Tibial nerve (tissue), 3 donors: Measurements from ENCODE around the gene SNX33.
"Not testable (repeated sequence)": the region's sequence is repeated elsewhere in the genome, so short reads cannot be mapped to it uniquely, and the experiment has no call there.

ENCODE experiments used
- CTCF ChIP-seq, 5 experiments: fragments of 200-600 bp in 3 of 5; fragments of 450-650 bp in 2 of 5; sonication (generic) in 3 of 5; IDR thresholded peaks; one replicate each; pipeline ENCODE4 v1.5.1; 2016 to 2019; ENCODE audit warnings: antibody characterized with exemption in 5 of 5, mild to moderate bottlenecking in 3 of 5, moderate library complexity in 2 of 5
- POLR2A ChIP-seq, 2 donors: fragments of 450-650 bp; IDR thresholded peaks; one replicate each; pipeline ENCODE4 v1.6.1; 2017; ENCODE audit warnings: antibody characterized with exemption in 2 of 2, mild to moderate bottlenecking in 2 of 2, moderate library complexity in 2 of 2

GRCh38 chr15:75699517-75699916, 51.8 kb downstream of the SNX33 start:
- TF ChIP-seq CTCF, POLR2A (IDR thresholded peaks at IDR 0.05): not testable (repeated sequence)
